K562 (cell line): ENCODE results near the gene JPT1. TPM values are rescaled to one million over a fixed set of nuclear protein-coding genes. Genes with fewer than 3 reads are reported as not detected.
A peak's percentile ranks its signal among the peaks of the same experiment; 100 is the strongest.

Experiments used
- CREB3 ChIP-seq: fragments of 450-650 bp; conservative IDR thresholded peaks from 2 replicates; pipeline ENCODE4 v1.6.1; 2016; ENCODE audit warnings: missing genetic modification characterization, low read depth, mild to moderate bottlenecking, missing compliant biosample characterization, moderate library complexity
- ETV1 ChIP-seq: fragments of 450-650 bp; conservative IDR thresholded peaks from 2 replicates; pipeline ENCODE4 v1.6.1; 2016; ENCODE audit warnings: missing genetic modification characterization, control low read depth, low read depth, missing compliant biosample characterization
- ETV5 ChIP-seq: sonication (generic); formaldehyde crosslinking; IDR thresholded peaks from 2 replicates; pipeline ENCODE4 v1.4.0; 2020; ENCODE audit warnings: low read depth, mild to moderate bottlenecking, missing genetic modification reagents
- IRF1 ChIP-seq: sonication (generic); formaldehyde crosslinking; IDR thresholded peaks from 2 replicates; pipeline ENCODE4 v1.8.0; 2022; ENCODE audit warnings: missing genetic modification reagents, mild to moderate bottlenecking, borderline replicate concordance
- JUN ChIP-seq, 2 experiments: sonication (generic) in 1 of 2; formaldehyde crosslinking in 1 of 2; IDR thresholded peaks; 2 replicates each; pipeline versions ENCODE4 v1.6.1 to v1.8.0; 2012 to 2022; ENCODE audit warnings: borderline replicate concordance in 2 of 2, mild to moderate bottlenecking in 2 of 2, improper control_type of control experiment in 1 of 2, low read depth in 1 of 2, low read length in 1 of 2, missing genetic modification reagents in 1 of 2
- KLF1 ChIP-seq: fragments of 450-650 bp; IDR thresholded peaks from 2 replicates; pipeline ENCODE4 v1.6.1; 2016; ENCODE audit warnings: missing genetic modification characterization, missing compliant biosample characterization
- NFIC ChIP-seq: fragments of 450-650 bp; IDR thresholded peaks from 2 replicates; pipeline ENCODE4 v1.6.1; 2017; ENCODE audit warnings: mild to moderate bottlenecking, inconsistent platforms
- POLR2AphosphoS2 ChIP-seq: IDR thresholded peaks from 2 replicates; pipeline ENCODE4 v1.6.1; 2012; ENCODE audit warnings: low read length, improper control_type of control experiment
- POLR3G ChIP-seq: IDR thresholded peaks from 2 replicates; pipeline ENCODE4 v1.6.1; 2011; ENCODE audit not compliant: insufficient read length, insufficient replicate concordance; ENCODE audit errors: extremely low read depth
- RUNX1 ChIP-seq: sonication (generic); IDR thresholded peaks from 2 replicates; pipeline ENCODE4 v1.6.1; 2016; ENCODE audit warnings: antibody characterized with exemption, low read depth
- SMARCC2 ChIP-seq: fragments of 450-650 bp; IDR thresholded peaks from 2 replicates; pipeline ENCODE4 v1.6.1; 2017; ENCODE audit warnings: antibody characterized with exemption, moderate library complexity, mild to moderate bottlenecking, low read depth
- SMARCE1 ChIP-seq: fragments of 450-650 bp; IDR thresholded peaks from 2 replicates; pipeline ENCODE4 v1.7.1; 2016; ENCODE audit warnings: mild to moderate bottlenecking
- THRB ChIP-seq: fragments of 450-650 bp; formaldehyde crosslinking; conservative IDR thresholded peaks from 2 replicates; pipeline ENCODE4 v1.4.0; 2022; ENCODE audit warnings: mild to moderate bottlenecking, missing genetic modification characterization
- ZBTB12 ChIP-seq: fragments of 250-450 bp; sonication (Bioruptor Pico); IDR thresholded peaks from 2 replicates; pipeline ENCODE4 v1.4.0; 2020
- ZBTB9 ChIP-seq: fragments of 450-650 bp; formaldehyde crosslinking; IDR thresholded peaks from 2 replicates; pipeline ENCODE4 v1.4.0; 2020; ENCODE audit warnings: mild to moderate bottlenecking, moderate library complexity
- ZNF146 ChIP-seq: IDR thresholded peaks from one replicate; pipeline ENCODE4 v1.6.1; 2018; ENCODE audit warnings: missing compliant biosample characterization; ENCODE audit not compliant: unreplicated experiment
- ZNF395 ChIP-seq: fragments of 200-800 bp; sonication (Bioruptor generic); IDR thresholded peaks from 2 replicates; pipeline ENCODE4 v1.6.1; 2017; ENCODE audit warnings: missing genetic modification characterization, missing compliant biosample characterization
- ZNF561 ChIP-seq: fragments of 450-650 bp; formaldehyde crosslinking; conservative IDR thresholded peaks from 2 replicates; pipeline ENCODE4 v1.4.0; 2020; ENCODE audit warnings: mild to moderate bottlenecking, moderate library complexity
- ZNF57 ChIP-seq: fragments of 450-650 bp; formaldehyde crosslinking; IDR thresholded peaks from 2 replicates; pipeline ENCODE4 v1.4.0; 2020; ENCODE audit warnings: mild to moderate bottlenecking, moderate library complexity
- polyA plus RNA-seq, 8 experiments: library from polyadenylated mRNA; depleted of rRNA in 4 of 8; stranded (reverse) in 5 of 8; unstranded in 3 of 8; fragments of >200 nt; fragmentation: Nextera tagmentation in 2 of 8; fragmentation: Illumina TruSeq in 1 of 8; extraction: Ambion mirVana in 2 of 8; extraction: Trizol in 1 of 8; gene quantifications; 2 replicates each; pipeline versions ENCODE4 v1.2.1 to v1.2.3, GENCODE V29; 2011 to 2014; ENCODE audit warnings: inconsistent platforms in 1 of 8, missing spikeins in 1 of 8
- total RNA-seq, 7 experiments: library from RNA; depleted of rRNA in 6 of 7; stranded (reverse); fragments of >200 nt in 6 of 7; fragmentation: Illumina TruSeq in 2 of 7; extraction: Trizol in 2 of 7; gene quantifications; 2 replicates each; pipeline versions ENCODE4 v1.2.1 to v1.2.3, GENCODE V29; 2011 to 2021; ENCODE audit warnings: low replicate concordance in 1 of 7

The JPT1 gene
- total and polyA plus RNA-seq, 9 of the 15 experiments (the other 6 are each of a cell fraction or from before 2014, with no cell fraction given), result 56.7 to 292 (median 144) TPM

GRCh38 chr17:75124041-75124818 lies 30.1 kb downstream of the JPT1 start (continued):
- TF ChIP-seq CREB3 (tag) (peak; percentile 78), POLR2AphosphoS2 (no peak), ZBTB9 (peak; percentile 83; the same call in 1 of the 2 replicates), THRB (CRISPR knock-in tag) (0 out of 2 replicates have a peak, but pooled peaks have one; percentile 53), KLF1 (tag) (peak; percentile 72), ZNF395 (CRISPR knock-in tag) (peak; percentile 52; the same call in 1 of the 2 replicates), ZNF561 (CRISPR knock-in tag) (no peak), NFIC (peak; percentile 72), SMARCC2 (peak; percentile 88), POLR3G (no peak), ZNF146 (CRISPR knock-in tag) (no peak), JUN (IDR thresholded peaks at IDR 0.05; ENCODE audit: borderline replicate concordance, low read depth, low read length) (peak; percentile 98), JUN (CRISPR knock-in tag; IDR thresholded peaks at IDR 0.05; ENCODE audit: borderline replicate concordance) (no peak), SMARCE1 (peak; percentile 98), ETV1 (tag) (0 out of 2 replicates have a peak, but pooled peaks have one; percentile 19), ETV5 (CRISPR knock-in tag) (peak; percentile 57; the same call in 1 of the 2 replicates), IRF1 (CRISPR knock-in tag) (no peak), RUNX1 (no peak), ZBTB12 (CRISPR knock-in tag) (no peak; the same call in 1 of the 2 replicates), ZNF57 (CRISPR knock-in tag) (0 out of 2 replicates have a peak, but pooled peaks have one; percentile 4)
